C4-2B (cell line): Measurements from ENCODE around the gene FOXO6.

ENCODE experiments used
- ZFX ChIP-seq: fragments of 450-650 bp; IDR thresholded peaks from 2 replicates; pipeline ENCODE4 v1.6.1; 2017
- TF ChIP-seq, protein P1 (sequence below): fragments of 450-650 bp; conservative IDR thresholded peaks from 2 replicates; pipeline ENCODE4 v1.5.1; 2017; ENCODE audit warnings: mild to moderate bottlenecking

GRCh38 chr1:41383094-41383852 is 22.0 kb downstream of the FOXO6 start:
- TF ChIP-seq, protein P1, sequence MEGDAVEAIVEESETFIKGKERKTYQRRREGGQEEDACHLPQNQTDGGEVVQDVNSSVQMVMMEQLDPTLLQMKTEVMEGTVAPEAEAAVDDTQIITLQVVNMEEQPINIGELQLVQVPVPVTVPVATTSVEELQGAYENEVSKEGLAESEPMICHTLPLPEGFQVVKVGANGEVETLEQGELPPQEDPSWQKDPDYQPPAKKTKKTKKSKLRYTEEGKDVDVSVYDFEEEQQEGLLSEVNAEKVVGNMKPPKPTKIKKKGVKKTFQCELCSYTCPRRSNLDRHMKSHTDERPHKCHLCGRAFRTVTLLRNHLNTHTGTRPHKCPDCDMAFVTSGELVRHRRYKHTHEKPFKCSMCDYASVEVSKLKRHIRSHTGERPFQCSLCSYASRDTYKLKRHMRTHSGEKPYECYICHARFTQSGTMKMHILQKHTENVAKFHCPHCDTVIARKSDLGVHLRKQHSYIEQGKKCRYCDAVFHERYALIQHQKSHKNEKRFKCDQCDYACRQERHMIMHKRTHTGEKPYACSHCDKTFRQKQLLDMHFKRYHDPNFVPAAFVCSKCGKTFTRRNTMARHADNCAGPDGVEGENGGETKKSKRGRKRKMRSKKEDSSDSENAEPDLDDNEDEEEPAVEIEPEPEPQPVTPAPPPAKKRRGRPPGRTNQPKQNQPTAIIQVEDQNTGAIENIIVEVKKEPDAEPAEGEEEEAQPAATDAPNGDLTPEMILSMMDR, result no peak
- no peak for TF ChIP-seq ZFX
